HCT116 (cell line): ENCODE results near the gene CCDC88C.

ENCODE experiments used
- CTCF ChIP-seq, 3 experiments: fragments of 200-600 bp in 1 of 3; sonication (generic) in 1 of 3; IDR thresholded peaks in 2 of 3; conservative IDR thresholded peaks in 1 of 3; 2 replicates each; pipeline ENCODE4 v1.5.1; 2012 to 2017; ENCODE audit warnings: low read depth in 2 of 3, low read length in 2 of 3, antibody characterized with exemption in 1 of 3, borderline replicate concordance in 1 of 3, control low read depth in 1 of 3, mild to moderate bottlenecking in 1 of 3, mixed read lengths in 1 of 3, mixed run types in 1 of 3, moderate library complexity in 1 of 3; ENCODE audit not compliant: insufficient read depth in 1 of 3
- EZH2 ChIP-seq: fragments of 200-600 bp; sonication (generic); IDR thresholded peaks from 2 replicates; pipeline ENCODE4 v1.6.1; 2017; ENCODE audit warnings: antibody characterized with exemption, mixed run types
- POLR2A ChIP-seq: IDR thresholded peaks from 2 replicates; pipeline ENCODE4 v1.7.0; 2011; ENCODE audit warnings: borderline replicate concordance; ENCODE audit not compliant: insufficient read depth, insufficient read length; ENCODE audit errors: extremely low read depth
- RAD21 ChIP-seq: IDR thresholded peaks from 2 replicates; pipeline ENCODE4 v1.6.1; 2012; ENCODE audit warnings: low read depth, mild to moderate bottlenecking
- SIN3A ChIP-seq: IDR thresholded peaks from 2 replicates; pipeline ENCODE4 v1.6.1; 2012; ENCODE audit warnings: low read depth
- ZFX ChIP-seq: fragments of 450-650 bp; IDR thresholded peaks from 2 replicates; pipeline ENCODE4 v1.6.1; 2017

GRCh38 chr14:91337699-91338335, 79.8 kb downstream of the CCDC88C start:
- TF ChIP-seq RAD21: no peak
- no peak for TF ChIP-seq CTCF (IDR thresholded peaks at IDR 0.05 in 2 of 3, conservative IDR thresholded peaks at IDR 0.05 in 1 of 3; ENCODE audit: borderline replicate concordance in 1 of 3, insufficient read depth in 1 of 3, low read depth in 2 of 3, low read length in 2 of 3)
- no peak for TF ChIP-seq POLR2A
- no peak for TF ChIP-seq ZFX
- no peak for TF ChIP-seq EZH2
- no peak for TF ChIP-seq SIN3A
